Lower lobe of right lung (tissue), 2 donors: ENCODE results near the gene PGAP3. TPM values are rescaled to one million over a fixed set of nuclear protein-coding genes. Genes with fewer than 3 reads are reported as not detected.
A peak's percentile ranks its signal among the peaks of the same experiment; 100 is the strongest.

ENCODE experiments used
- ATAC-seq, 2 donors: fragments of 200-7000 bp; cut with Tn5 transposase; one replicate each; pipeline ENCODE4 v1.9.1; 2020 to 2022; ENCODE audit warnings: mild to moderate bottlenecking in 2 of 2, moderate library complexity in 2 of 2
- DNase-seq: peaks from one replicate; pipeline ENCODE4 v3.0.0-alpha.2; 2020
- H3K27ac ChIP-seq: fragments of 200-600 bp; one replicate; pipeline ENCODE4 v1.8.0; 2022
- H3K27me3 ChIP-seq: fragments of 200-600 bp; one replicate; pipeline ENCODE4 v1.8.0; 2022; ENCODE audit warnings: low read depth
- H3K36me3 ChIP-seq: fragments of 200-600 bp; one replicate; pipeline ENCODE4 v1.8.0; 2022; ENCODE audit warnings: mild to moderate bottlenecking
- H3K4me1 ChIP-seq: fragments of 200-600 bp; one replicate; pipeline ENCODE4 v1.8.0; 2022
- H3K4me3 ChIP-seq: fragments of 200-600 bp; one replicate; pipeline ENCODE4 v1.8.0; 2022; ENCODE audit warnings: mild to moderate bottlenecking
- H3K9me3 ChIP-seq: fragments of 200-600 bp; one replicate; pipeline ENCODE4 v1.8.0; 2022
- CTCF ChIP-seq: fragments of 200-600 bp; IDR thresholded peaks from one replicate; pipeline ENCODE4 v1.8.0; 2022; ENCODE audit warnings: antibody characterized with exemption, mild to moderate bottlenecking
- intact Hi-C: fragments of 100-400 bp; cut with DNase I; formaldehyde crosslinking; loops from one replicate; pipeline ENCODE4 v1.11.0; 2022
- total RNA-seq: library from RNA; stranded (reverse); fragmentation: NEBNext Ultra II Directional; extraction: Animal tissue kit (Norgen Biotek cat#: 25700); gene quantifications from one replicate; pipeline ENCODE4 v1.2.1, GENCODE V29; 2021
- donor health status: DM: no; HTN: yes; CAD: no; lungs with severe emphysema.

The PGAP3 gene
- total RNA-seq, 1 donor from 2014 or later, result 20.7 TPM

- Histone ChIP-seq H3K27ac (peak overlapping the region; percentile 60), H3K9me3 (no peaks in the 10 kb centered on the region), H3K4me1 (peaks cover 33% of the 10 kb centered on the region), H3K36me3 (no peaks in the 10 kb centered on the region), H3K4me3 (no peak overlapping the region), H3K27me3 (peaks cover 13% of the 10 kb centered on the region)
- ATAC-seq, result no peak
- no peak for DNase-seq
- intact Hi-C loops, result no loop called here
- TF ChIP-seq CTCF, result no peak
These were observed 13.7 kb downstream of the PGAP3 start for GRCh38 chr17:39674179-39674578.

- DNase-seq, result no peak
- H3K9me3 ChIP-seq, result no peaks in the 10 kb centered on the region
- peaks cover 36% of the 10 kb centered on the region for H3K4me1 ChIP-seq
- no peak overlapping the region for H3K27ac ChIP-seq
- TF ChIP-seq CTCF, result no peak
- ATAC-seq, result no peak
- no peak overlapping the region for H3K4me3 ChIP-seq
- H3K36me3 ChIP-seq, result no peaks in the 10 kb centered on the region
- intact Hi-C loops, result no loop called here
- peaks cover 19% of the 10 kb centered on the region for H3K27me3 ChIP-seq
These were observed 14.3 kb downstream of the PGAP3 start for GRCh38 chr17:39673335-39674081.

- ATAC-seq, result no peak
- no peaks in the 10 kb centered on the region for H3K36me3 ChIP-seq
- no peak overlapping the region for H3K4me3 ChIP-seq
- no peak for DNase-seq
- H3K4me1 ChIP-seq, result peaks cover 38% of the 10 kb centered on the region
- H3K27me3 ChIP-seq, result peaks cover 25% of the 10 kb centered on the region
- TF ChIP-seq CTCF, result no peak
- no peak overlapping the region for H3K27ac ChIP-seq
- intact Hi-C loops, result no loop called here
- no peaks in the 10 kb centered on the region for H3K9me3 ChIP-seq
These were observed 15.1 kb downstream of the PGAP3 start for GRCh38 chr17:39672522-39673334.

GRCh38 chr17:39671651-39672521 lies 16.0 kb downstream of the PGAP3 start:
- DNase-seq (no peak), ATAC-seq (no peak)
- Histone ChIP-seq H3K36me3 (no peaks in the 10 kb centered on the region), H3K4me3 (no peak overlapping the region), H3K27me3 (peaks cover 34% of the 10 kb centered on the region), H3K4me1 (peaks cover 37% of the 10 kb centered on the region), H3K27ac (no peak overlapping the region), H3K9me3 (no peaks in the 10 kb centered on the region)
- intact Hi-C loops, result no loop called here
- TF ChIP-seq CTCF, result peak; percentile 54

GRCh38 chr17:39670746-39671145 lies 17.1 kb downstream of the PGAP3 start:
- Histone ChIP-seq H3K4me1 (peaks cover 35% of the 10 kb centered on the region), H3K27ac (no peak overlapping the region), H3K36me3 (no peaks in the 10 kb centered on the region), H3K9me3 (no peaks in the 10 kb centered on the region), H3K4me3 (no peak overlapping the region), H3K27me3 (peaks cover 44% of the 10 kb centered on the region)
- intact Hi-C loops, result no loop called here
- ATAC-seq (no peak), DNase-seq (no peak)
- TF ChIP-seq CTCF, result no peak
